OCI-M1 (cell line): ENCODE measurements around the gene SYNPO2.

ENCODE experiments used
- DNase-seq: peaks from one replicate; lab custom pipeline; 2025; lab: John Stamatoyannopoulos, UW

Gene SYNPO2

DNA sequence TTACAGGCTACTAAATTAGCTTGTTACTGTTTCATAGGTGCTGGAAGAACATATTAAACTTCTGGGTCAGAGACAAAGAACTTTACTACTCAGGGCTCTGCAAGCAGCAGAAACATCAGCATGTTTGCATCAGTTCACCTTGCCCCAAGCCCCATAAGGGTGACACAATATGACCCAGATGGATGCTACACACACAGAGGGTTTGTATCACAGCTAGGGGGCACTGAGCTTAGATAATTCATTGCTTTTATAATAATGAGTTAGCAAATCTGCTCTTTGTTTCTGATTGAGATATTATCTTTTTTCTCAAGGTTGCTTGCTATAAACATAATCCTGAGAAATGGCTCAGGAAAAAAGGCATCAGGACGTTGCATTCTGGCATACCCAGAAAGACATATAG is 4.8 kb upstream of the SYNPO2 start:
- DNase-seq, result peak; percentile 32

DNA sequence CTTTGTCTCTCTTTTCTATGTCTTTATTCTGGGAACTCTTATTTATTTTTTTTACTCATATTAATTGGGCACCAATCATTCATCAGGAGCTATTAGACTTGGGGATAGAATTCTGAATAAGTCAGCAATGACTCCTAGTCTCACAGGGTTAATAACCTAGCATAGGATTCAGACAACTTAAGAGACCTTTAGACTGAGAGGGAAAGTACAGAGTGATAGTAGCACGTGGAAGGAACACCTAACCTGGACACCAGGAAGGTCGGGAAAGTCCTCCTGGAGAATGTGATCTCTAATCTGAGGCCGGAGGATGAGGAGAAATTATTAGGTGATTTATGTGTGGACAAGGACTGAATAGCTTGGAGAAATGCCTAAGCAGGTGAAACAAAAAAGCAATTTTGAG is 3.9 kb upstream of the SYNPO2 start:
- DNase-seq, result no peak

DNA sequence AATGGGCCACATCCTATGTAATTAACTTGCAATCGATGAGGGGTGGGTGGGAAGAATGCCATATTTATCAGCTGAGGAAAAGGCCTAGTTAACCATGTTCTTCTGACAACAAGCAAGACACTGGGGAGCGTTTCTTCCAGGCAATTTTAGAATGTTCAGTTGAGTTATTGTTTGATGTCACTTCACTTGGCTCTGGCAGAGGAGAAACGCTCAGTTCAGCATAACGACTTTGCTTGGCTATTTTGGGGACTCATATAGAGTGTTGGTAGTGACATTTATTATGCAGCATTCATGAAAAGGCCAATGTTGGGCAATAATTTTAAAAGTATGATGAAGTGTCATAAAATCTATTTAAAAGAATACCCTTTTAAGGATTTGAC is 648 bp downstream of the SYNPO2 start:
- peak; percentile 28 for DNase-seq

DNA sequence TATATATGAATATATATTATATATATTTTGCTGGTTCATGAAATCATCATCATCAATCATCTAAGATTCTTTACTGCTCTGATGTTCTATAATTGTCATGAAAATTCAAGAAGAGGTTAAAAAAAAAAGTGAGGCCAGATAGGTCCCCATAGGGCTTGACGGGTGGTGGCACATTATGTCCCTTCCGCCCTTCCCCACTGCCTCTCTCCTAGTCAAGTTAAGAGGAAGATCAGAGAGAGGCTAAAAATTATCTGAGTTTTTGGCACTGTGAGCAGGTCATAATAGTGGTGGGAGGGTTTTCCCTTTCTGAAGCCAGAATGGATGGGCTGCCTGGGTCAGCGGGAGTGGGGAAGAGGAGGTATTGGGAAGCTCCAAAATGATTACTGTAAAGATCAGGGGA is 5.4 kb downstream of the SYNPO2 start:
- no peak for DNase-seq

DNA sequence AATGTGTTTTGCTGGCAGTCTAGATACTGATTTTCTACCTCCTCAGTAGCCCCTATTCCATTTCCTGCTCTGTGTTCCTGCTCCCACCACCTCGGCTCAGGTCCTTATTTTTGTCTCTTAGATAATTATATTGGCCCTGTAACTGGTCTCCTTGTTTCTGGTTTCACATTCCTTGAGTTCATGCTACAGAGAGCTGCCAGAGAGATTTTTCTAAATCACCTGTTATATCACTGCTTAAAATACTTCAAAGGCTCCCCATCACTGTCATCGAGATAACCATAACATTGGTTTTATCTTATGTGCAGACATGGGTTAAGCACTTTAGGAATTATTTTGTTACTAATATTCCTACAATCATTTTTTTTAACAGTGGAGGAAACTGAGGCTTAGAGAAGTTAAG is 9.6 kb downstream of the SYNPO2 start:
- DNase-seq, result no peak

DNA sequence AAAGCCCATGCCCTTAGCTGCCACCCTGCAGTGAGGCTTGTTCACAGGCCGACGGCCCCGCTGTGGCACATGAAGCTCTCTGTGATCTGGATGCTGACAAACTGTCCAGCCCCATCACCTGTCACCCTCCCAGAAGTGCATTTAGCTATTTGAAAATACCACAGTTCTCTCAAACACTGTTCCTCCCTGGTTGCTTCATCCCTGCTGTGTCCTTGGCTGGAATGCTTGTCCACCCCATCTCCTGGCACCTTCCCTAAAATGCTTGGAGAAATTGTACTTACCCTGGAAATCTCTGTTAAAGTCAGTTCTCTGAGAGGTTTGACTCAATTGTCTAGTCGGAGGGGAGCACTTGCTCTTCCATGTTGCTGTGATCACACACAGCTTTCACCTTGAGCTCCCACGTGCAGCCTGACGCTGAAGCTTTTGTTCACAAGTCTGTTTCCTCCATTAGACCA is 10.1 kb downstream of the SYNPO2 start:
- no peak for DNase-seq

DNA sequence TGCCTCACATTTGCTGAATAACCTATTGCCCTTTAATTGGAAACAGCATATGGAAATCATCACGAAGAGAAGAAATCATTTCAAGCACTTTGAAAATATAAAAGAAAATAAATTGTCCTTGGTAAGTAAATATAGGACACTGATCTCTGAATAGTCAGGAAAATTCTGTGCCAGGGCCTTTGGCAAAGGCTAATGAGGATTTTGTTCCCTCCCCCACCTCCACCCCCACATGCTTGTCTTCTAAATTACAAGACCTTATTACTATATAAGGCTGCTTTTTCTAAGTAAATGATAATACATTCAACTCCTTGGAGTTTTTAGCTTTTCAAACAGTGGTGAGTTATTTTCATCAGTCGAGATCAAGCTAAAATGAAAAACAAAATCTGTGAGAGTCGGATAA is 15.8 kb downstream of the SYNPO2 start:
- no peak for DNase-seq

DNA sequence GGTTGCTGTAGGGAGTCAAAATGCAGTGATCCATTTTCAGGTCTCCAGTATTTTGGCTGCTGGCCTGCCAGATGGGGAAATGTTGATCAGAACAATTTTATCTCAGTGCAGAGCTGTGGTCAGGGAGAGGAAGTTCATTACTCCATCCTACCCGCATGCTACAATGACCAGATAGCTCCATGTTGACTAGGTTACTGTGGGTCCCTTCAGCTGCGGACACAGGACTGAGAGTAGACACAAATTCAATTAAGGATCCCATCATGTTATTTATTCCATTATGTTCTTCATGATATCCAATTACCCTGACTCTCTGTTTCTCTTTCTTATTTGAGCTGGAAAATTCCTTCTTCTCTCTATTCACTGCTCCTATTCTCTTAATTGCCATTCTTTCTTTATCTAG is 16.3 kb downstream of the SYNPO2 start:
- peak; percentile 83 for DNase-seq

DNA sequence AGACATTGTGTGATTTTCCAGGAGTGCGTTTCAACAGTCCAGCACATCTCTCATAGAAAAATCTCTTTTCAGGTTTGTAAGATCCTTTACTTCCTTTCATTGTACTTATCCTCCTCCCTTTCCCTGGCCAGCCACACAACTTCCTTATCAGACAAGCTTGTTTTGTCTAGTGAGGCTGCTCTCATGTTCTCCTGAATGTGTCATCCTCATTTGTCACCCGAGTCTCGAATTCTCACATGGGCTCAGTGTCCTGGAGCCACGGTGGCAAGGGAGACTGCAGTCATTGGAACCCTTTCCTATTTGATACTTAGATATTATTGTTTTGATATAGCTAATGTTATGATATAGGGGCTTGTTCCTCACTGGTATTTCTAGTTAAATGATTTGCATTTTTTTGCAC is 16.9 kb downstream of the SYNPO2 start:
- peak; percentile 80 for DNase-seq

DNA sequence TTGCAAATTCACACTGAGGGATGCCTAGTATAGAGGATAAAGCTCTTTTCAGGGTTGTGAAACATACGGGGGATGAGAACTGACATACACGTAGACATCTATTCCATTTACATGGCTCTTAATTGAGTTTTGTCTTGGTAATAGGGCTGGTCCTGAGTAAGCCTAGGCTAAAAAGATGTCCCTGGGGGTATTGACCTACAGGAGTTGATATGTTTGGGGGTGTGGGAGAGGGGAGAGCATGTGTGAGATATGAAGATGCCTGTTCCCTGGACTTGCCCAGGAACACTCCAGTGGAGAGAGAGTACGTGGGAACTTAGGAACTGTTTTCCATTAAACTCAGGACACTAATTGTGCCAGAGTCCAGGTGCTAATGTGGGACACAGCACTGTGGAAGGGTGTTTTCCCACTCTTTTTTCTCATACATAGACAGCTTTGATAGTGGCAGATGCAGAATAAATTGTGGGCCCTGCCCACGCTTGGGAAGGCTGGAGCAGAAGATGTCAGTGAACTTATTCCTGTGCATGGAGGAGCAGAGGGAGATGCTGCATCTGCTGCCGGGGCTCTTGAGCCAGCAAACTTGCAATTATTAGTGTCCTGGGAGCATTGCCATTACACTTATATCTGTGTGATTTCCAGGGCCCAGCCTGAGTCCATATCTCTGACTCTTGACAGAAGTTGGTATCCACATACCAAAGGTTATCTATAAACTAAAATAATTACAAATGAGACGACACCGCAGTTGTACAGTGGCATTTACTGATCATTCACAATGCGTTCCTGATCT is 20.7 kb downstream of the SYNPO2 start:
- DNase-seq, result no peak

DNA sequence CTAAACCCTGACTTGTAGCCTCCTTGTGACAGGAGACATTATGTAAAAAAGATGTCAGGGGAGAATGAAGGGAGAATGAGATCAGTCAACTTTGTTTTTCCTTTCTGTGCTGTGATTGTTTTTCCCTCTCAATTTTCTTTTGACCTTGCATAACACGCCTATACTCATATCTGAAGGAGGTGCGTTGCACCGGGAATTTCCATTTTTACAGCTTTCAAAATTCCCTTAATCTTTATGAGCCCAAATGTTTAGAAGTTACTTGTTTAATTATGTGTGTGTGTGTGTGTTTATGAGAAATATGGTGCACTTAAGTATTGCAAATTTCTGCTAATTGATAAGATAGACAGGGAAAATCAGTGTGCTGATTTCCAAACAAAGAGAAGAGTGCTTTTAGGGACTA is 21.6 kb downstream of the SYNPO2 start:
- no peak for DNase-seq

DNA sequence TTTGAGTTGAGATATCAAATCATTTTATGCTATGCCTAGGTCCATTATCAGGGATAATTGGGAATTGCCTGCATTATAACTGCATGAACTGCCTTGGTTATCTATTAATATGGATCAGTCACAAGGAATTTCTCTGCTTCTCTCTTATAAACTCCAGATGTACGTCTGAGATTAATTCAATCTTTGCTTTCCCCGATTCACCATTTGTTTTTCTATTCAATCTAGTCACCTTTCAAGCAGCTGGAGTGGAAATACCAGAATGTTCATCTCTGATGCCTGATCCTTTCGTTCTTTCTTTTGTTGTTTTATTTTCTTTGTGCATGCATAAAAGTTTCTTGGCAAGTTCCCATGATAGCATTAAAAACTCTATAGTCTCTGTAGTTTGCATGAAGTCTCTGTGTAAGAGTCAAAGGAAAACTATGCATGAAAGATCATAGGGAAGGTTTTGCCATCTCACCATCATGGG is 22.6 kb downstream of the SYNPO2 start:
- DNase-seq, result no peak

DNA sequence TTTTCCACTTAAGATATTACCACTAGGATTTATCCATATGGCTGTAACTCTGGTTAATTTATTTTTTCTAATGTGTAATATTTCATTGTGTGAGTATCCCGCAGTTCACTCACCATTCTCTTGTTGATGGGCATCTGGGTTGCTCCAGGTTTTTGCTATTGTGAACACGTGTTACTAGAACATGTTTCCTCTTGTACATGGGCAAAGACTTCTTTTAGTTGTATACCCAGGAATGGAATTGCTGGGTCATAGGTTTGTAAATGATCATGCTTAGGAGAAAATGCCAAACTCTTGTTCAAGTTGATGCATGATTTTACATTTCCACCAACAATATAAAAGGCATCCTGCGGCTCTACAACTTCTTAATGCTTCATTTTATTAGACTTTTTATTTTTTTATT is 26.8 kb downstream of the SYNPO2 start:
- DNase-seq, result no peak

DNA sequence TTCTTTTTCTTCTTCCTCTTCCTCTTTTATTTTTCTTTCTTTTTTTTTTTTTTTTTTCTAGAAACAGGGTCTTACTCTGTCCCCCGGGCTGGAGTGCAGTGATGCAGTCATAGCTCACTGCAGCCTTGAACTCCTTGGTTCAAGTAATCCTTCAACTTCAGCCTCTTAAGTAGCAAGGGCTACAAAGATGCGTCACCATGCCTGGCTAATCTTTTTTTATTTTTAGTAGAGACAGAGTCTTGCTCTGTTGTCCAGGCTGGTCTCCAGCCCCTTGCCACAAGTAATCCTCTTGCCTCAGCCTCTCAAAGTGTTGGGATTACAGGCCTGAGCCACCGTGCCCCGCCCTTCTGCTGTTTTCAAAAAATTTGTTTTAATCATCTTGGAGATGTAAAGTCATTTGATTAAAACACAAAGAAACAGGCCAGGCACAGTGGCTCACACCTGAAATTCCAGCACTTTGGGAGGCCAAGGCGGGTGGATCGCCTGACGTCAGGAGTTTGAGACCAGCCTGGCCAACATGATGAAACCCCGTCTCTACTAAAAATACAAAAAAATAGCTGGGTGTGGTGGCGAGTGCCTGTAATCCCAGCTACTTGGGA is 28.1 kb downstream of the SYNPO2 start:
- no peak for DNase-seq

DNA sequence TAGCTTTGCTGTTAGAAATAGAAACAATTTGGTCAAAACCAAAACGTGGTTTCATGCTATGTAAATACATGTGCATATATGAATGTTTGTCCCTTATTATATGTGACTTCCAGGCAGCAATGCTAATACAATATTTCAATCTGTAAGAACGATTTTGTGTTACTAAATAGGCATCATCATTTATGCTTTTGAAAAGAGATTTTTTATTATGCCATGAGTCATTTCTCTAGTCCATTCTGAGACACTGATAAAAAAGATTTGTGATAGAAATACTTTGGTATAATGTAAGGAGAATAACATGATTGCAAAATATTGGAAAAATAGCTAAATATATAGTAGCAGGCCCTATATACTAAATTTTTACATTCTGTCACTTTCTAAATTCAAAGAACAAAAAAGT is 28.9 kb downstream of the SYNPO2 start:
- no peak for DNase-seq

DNA sequence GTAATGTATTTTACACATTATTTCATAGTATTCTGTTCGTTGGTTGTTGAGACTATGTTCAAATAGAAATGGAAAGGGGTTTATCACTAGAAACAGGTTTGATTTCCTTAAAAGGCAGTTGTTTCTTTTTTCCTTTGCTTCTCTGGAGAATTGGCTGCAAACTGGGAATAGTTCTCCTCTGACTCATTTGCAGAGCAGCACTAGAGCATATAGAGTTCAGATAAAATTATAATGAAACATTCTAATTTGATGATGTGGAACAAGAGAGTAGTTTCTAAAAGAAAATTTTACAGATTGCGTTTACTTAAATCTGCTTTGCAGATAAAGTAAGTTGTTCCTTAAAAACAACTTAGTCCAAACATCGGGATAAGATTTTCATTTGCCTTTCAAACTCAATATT is 29.7 kb downstream of the SYNPO2 start:
- DNase-seq, result no peak

DNA sequence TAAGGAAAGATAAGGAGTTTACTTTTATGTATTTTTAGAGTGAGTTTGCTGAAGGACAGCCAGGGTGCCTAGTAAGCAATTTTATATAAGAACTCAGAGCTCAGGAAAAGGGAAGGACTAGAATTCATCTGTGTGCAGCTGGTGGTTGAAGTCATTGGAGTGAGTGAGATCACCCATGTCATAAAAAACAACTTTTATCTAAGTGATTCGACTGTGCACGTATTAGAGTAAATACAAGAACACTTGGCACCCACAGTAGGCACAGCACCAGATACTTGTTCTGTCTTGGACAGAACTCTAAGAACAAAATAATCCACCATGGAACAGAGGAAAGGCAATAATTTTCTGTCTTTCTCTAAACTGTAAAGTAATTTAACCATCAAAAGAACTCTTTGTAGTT is 31.6 kb downstream of the SYNPO2 start:
- peak; percentile 15 for DNase-seq

DNA sequence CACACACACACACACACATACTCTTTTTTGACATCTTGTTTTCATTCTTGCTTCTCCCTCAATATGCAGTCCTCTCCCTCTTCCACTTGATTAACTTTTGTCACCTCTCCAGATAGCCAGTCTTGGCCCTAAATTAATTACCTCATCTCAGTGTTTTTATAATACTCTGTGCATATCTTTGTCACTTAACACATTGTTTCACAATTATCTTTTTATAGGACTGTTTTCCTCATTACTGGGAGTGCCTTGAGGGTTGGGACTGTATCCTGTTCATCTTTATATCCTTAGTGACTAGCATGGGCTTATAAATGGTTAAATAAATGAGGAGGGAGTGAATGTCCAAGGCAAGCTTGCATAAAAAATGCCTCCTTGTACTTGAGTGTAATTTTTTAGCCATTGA is 33.1 kb downstream of the SYNPO2 start:
- DNase-seq, result no peak

DNA sequence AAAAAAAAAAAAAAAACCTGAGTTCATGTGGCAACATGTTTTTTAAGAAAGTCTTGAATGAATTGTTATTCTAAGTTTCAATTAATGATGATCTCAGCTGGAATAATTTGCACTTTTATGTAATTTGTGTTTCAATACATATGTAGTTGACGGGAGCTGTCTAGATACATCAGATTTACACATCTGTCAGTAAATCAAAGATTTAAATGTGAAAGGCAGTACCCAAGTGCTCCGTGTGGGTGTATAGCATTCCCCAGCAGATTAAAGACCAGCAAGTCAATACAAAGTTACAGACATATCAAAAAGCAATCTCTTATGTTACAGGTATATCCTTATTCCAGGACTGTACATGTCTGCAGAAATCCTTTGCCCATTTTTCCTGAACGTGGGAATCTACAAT is 35.2 kb downstream of the SYNPO2 start:
- no peak for DNase-seq

DNA sequence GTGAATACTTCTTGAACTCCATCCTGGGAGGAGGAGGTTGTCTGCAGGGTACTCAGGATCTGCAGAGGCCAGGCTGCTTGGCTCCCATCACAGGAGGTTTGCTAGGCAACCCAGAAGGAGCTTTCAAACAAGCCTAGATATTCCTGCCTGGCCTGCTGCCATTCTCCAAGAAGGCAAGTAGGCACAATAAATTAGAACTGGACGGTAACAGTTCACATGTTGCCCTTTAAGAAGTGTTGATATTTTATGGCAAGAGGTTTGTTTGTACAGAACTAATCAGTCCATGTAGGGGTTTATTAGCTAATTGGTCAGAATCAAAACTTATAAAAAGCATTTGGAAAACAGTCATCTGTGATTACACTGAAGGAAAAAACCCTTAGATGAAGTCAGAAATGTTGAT is 39.3 kb downstream of the SYNPO2 start:
- DNase-seq, result no peak

DNA sequence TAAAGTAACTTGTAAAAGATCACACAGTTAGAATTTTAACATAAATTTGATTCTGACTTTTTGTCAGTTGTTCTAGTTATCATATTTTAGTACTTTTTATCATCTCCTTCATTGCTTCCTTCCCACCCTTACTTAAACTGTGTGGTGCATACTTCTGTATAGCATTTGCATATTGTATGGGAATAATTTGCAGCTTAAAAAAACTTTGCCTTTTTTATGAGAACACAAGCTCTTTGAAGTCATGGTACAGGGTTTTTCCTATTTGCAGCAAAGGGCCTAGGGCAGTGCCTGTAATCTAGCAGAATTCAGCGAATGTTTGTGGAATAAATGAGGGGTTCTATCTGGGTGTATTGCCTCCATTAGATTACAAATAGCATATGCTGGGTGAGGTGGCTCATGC is 41.6 kb downstream of the SYNPO2 start:
- no peak for DNase-seq

DNA sequence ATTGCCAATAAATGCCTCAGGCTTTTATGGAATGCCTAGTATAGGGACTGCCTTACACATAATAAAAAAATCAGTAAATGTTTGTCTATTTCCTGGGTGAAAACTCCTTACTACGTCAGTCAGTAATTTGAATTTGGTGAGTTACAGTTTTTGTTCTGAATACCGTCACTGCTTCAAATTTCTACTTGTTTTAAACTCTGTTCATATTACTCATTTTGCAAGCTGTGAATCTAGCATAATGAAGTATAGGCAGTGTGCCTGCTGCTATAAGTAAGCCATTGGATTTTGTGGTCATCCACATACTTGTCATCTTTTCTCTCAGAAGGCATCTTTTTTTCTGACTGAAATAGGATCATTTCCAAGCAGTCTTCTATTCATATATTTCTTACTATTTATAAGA is 43.1 kb downstream of the SYNPO2 start:
- DNase-seq, result no peak

DNA sequence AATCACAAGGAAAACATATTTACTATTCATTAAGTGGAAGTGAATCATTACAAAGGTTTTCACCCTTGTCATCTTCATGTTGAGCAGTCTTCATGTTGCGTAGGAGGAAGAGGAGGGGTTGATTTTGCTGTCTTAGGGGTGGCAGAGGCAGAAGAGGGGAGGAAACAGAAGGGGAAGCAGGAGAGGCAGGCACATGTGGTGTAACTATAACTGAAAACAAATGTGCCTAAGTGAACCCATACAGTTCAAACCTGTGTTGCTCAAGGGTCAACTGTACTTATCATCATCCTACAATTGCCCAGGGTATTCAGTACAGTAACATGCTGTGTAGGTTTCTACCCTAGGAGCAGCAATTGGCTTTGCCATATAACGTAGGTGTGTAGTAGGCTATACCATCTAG is 47.2 kb downstream of the SYNPO2 start:
- no peak for DNase-seq

DNA sequence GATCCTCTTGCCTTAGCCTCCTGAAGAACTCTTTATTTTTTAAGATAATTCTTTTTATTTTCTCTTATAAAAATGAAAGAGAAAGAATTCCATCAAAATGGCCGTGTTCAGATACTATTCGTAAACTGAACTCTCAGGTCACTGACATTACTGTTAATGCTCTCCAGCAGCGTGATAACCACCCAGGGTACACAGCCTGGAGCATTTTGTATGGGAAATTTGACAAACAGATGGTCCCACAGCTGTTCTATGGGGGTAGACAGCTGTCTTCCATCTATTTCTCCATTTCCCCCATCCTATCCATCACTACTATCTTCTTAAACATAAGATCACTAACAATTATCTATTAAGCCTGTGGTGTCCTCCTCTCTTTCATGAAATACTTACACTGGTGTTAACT is 47.8 kb downstream of the SYNPO2 start:
- no peak for DNase-seq
